Measurements from ENCODE around the gene IFNA14. TPM values are rescaled to one million over a fixed set of nuclear protein-coding genes. Genes with fewer than 3 reads are reported as not detected.
"Not testable (repeated sequence)": the region's sequence is repeated elsewhere in the genome, so short reads cannot be mapped to it uniquely, and the experiment has no call there.

The IFNA14 gene
- total RNA-seq, 1 donor from 2014 or later: not detected

DNA sequence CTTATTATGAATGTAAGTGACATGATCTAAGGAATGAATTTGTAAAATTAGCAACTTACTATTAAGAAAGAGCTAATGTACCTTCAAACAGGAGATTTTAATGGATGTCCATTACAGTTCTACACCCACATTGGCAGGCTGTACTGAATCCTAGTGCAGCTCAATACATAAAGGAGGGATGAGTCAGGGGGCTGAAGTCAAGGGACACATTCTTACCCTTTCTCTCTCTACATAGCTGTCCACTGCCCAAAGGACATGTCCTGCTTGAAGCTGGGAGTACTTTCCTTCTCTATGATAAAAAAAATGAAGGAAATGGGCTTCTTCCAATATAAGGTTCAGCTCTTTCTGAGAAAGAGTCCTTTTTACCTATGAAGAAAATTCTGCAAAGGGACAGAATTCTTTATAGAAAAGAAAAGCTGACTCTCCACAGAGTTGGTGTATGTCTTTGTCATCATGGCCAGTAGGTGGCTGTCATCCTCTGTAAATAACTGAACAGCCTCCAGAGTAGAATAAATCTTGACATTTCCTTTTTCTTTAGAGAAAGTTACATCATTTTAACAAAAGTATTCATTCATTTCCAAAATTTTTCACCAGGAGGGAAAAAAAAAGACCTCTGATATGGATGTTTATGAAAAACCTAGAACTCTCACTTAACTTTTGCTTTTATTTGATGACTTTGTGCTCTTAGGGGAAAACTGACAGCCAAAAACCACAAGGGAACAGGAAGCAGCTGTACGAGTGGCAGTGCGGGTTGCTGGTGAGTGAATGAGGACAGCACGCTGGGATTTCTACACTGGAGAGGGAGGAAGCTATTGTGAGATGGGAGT is 13.1 kb upstream of the IFNA14 start:
- Mint-ChIP-seq H3K27ac (ENCODE audit: unreplicated experiment) (no peak overlapping the region), H3K36me3 (ENCODE audit: low read depth) (no peaks in the 10 kb centered on the region), H3K4me1 (peaks cover 5% of the 10 kb centered on the region), H3K4me3 (no peak overlapping the region), H3K9me3 (no peaks in the 10 kb centered on the region), H3K27me3 (ENCODE audit: low read depth) (peaks cover 18% of the 10 kb centered on the region)
- no peak for DNase-seq (ENCODE audit: low read depth, low spot score)
- TF ChIP-seq, protein P1, sequence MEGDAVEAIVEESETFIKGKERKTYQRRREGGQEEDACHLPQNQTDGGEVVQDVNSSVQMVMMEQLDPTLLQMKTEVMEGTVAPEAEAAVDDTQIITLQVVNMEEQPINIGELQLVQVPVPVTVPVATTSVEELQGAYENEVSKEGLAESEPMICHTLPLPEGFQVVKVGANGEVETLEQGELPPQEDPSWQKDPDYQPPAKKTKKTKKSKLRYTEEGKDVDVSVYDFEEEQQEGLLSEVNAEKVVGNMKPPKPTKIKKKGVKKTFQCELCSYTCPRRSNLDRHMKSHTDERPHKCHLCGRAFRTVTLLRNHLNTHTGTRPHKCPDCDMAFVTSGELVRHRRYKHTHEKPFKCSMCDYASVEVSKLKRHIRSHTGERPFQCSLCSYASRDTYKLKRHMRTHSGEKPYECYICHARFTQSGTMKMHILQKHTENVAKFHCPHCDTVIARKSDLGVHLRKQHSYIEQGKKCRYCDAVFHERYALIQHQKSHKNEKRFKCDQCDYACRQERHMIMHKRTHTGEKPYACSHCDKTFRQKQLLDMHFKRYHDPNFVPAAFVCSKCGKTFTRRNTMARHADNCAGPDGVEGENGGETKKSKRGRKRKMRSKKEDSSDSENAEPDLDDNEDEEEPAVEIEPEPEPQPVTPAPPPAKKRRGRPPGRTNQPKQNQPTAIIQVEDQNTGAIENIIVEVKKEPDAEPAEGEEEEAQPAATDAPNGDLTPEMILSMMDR (conservative IDR thresholded peaks at IDR 0.05): peak; percentile 81

DNA sequence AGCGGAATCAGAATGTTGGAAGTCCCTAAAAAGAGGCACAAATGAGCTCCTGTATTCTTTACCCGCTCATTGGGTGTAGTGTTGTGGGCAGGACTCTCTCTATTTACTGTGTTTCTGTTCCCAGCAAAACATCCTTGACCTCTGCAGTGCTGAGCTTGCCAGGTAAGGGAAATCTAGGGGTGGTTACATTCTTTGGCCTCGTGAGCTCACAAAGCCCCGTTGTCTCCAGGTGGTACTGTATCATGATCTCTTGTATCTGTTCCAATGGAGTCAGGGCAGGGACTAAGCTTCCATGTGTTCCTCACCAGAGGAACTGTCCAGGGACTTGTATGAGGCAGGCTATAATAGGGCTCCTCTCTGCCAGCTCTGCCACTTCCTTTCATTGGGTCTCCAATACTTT is 11.8 kb upstream of the IFNA14 start:
- peaks cover 18% of the 10 kb centered on the region for H3K27me3 Mint-ChIP-seq (ENCODE audit: low read depth)
- H3K4me3 Mint-ChIP-seq: no peak overlapping the region
- no peak for DNase-seq (ENCODE audit: low read depth, low spot score)
- no peak overlapping the region for H3K27ac Mint-ChIP-seq (ENCODE audit: unreplicated experiment)
- no peaks in the 10 kb centered on the region for H3K36me3 Mint-ChIP-seq (ENCODE audit: low read depth)
- H3K9me3 Mint-ChIP-seq: no peaks in the 10 kb centered on the region
- H3K4me1 Mint-ChIP-seq: peaks cover 5% of the 10 kb centered on the region
- TF ChIP-seq, protein P1 (conservative IDR thresholded peaks at IDR 0.05): no peak

DNA sequence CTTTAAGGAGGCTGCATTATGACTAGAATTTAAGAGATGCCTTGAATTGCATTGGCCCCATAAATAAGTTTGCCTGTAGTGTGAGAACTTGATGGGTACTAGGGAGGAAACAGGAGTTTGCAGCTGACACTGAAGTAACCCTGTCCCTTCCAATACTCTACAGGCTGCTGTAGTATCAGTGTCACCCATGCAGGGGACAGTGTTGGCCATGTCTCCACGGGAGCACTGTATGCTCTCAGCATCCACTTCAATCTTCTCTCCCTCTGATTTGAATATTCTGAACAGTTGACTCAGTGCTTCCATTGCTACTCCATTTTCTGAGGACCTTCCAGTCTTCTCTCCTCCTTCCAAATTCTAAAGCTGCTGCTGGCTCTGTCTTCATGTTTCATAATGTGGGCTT is 11.4 kb upstream of the IFNA14 start:
- no peak for DNase-seq (ENCODE audit: low read depth, low spot score)
- Mint-ChIP-seq H3K4me1 (peaks cover 5% of the 10 kb centered on the region), H3K36me3 (ENCODE audit: low read depth) (no peaks in the 10 kb centered on the region), H3K27ac (ENCODE audit: unreplicated experiment) (no peak overlapping the region), H3K4me3 (no peak overlapping the region), H3K27me3 (ENCODE audit: low read depth) (peaks cover 18% of the 10 kb centered on the region), H3K9me3 (no peaks in the 10 kb centered on the region)
- TF ChIP-seq, protein P1 (conservative IDR thresholded peaks at IDR 0.05): no peak

DNA sequence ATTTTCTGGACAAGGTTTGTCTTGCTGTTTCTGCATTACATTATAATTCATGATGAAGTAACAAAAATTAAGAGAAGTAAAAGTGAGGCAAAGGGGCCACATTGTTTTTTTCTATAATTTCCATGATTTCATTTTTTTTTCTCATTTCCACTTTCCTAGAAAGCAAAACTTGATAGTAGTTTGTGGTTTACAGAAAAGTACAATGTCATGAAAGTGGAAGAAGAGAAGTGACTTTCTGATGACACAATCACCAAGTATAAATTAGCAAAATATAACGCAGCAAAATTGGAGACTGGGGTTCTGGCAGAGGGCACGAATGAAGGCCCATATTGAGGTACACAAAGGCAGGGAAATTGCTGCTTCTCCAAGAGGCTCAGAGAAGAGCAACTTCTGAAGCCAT is 5.0 kb upstream of the IFNA14 start:
- no peak for DNase-seq (ENCODE audit: low read depth, low spot score)
- H3K27me3 Mint-ChIP-seq (ENCODE audit: low read depth): peaks cover 17% of the 10 kb centered on the region
- H3K27ac Mint-ChIP-seq (ENCODE audit: unreplicated experiment): no peak overlapping the region
- H3K9me3 Mint-ChIP-seq: no peaks in the 10 kb centered on the region
- H3K4me1 Mint-ChIP-seq: no peaks in the 10 kb centered on the region
- TF ChIP-seq, protein P1 (conservative IDR thresholded peaks at IDR 0.05): no peak
- H3K4me3 Mint-ChIP-seq: no peak overlapping the region
- H3K36me3 Mint-ChIP-seq (ENCODE audit: low read depth): no peaks in the 10 kb centered on the region

DNA sequence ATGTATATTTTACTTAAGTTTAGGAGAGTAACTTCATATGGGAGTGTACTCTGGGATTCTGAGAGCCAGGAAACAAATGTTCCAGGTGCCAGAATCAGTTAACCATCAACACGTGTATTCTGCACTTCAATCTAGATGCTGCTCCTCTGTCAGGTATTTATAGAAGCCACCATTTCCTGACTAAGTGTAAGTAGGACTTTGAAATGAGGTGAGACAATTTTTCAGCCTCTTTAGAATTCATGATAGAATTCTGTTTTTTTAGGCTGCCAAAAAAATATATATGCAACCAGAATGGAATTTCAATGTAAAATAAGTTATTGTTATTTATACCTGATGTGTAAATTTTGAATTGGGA is 3.5 kb downstream of the IFNA14 start:
- not testable (repeated sequence) for H3K4me1 Mint-ChIP-seq; DNase-seq (ENCODE audit: low read depth, low spot score); H3K36me3 Mint-ChIP-seq (ENCODE audit: low read depth); H3K4me3 Mint-ChIP-seq; H3K9me3 Mint-ChIP-seq; H3K27ac Mint-ChIP-seq (ENCODE audit: unreplicated experiment)
- peaks cover 26% of the 10 kb centered on the region for H3K27me3 Mint-ChIP-seq (ENCODE audit: low read depth)

Measured in neural crest cell (in vitro differentiated cells).